GM23248 (cell line): ENCODE results near the gene PHKG1. TPM values are rescaled to one million over a fixed set of nuclear protein-coding genes. Genes with fewer than 3 reads are reported as not detected.
"Not testable (repeated sequence)": the region's sequence is repeated elsewhere in the genome, so short reads cannot be mapped to it uniquely, and the experiment has no call there.

Source experiments
- DNase-seq: peaks from one replicate; pipeline ENCODE4 v3.0.0-alpha.2; 2015
- H2AFZ ChIP-seq: fragments of 200-600 bp; sonication (generic); 2 replicates; pipeline ENCODE4 v1.6.1; 2016; ENCODE audit warnings: antibody characterized with exemption
- H3F3A ChIP-seq: fragments of 200-600 bp; sonication (generic); 2 replicates; pipeline ENCODE4 v1.6.1; 2016; ENCODE audit warnings: mild to moderate bottlenecking, antibody characterized with exemption, mixed run types; ENCODE audit not compliant: insufficient read depth
- H3K27ac ChIP-seq: fragments of 200-600 bp; sonication (generic); 2 replicates; pipeline ENCODE4 v1.5.1; 2016; ENCODE audit warnings: mild to moderate bottlenecking
- H3K27me3 ChIP-seq: fragments of 200-600 bp; sonication (generic); replicated peaks from 2 replicates; pipeline ENCODE4 v1.6.1; 2016; ENCODE audit warnings: mild to moderate bottlenecking; ENCODE audit not compliant: insufficient read depth
- H3K36me3 ChIP-seq: fragments of 200-600 bp; sonication (generic); 2 replicates; pipeline ENCODE4 v1.6.1; 2016; ENCODE audit warnings: low read depth, mild to moderate bottlenecking
- H3K4me1 ChIP-seq: fragments of 200-600 bp; sonication (generic); 2 replicates; pipeline ENCODE4 v1.6.1; 2016; ENCODE audit warnings: mild to moderate bottlenecking; ENCODE audit not compliant: insufficient read depth
- H3K4me2 ChIP-seq: fragments of 200-600 bp; sonication (generic); one replicate; pipeline ENCODE4 v1.6.1; 2016; ENCODE audit warnings: mild to moderate bottlenecking; ENCODE audit not compliant: unreplicated experiment
- H3K4me3 ChIP-seq: fragments of 200-600 bp; sonication (generic); 2 replicates; pipeline ENCODE4 v1.5.1; 2016; ENCODE audit warnings: mild to moderate bottlenecking
- H3K79me2 ChIP-seq: fragments of 200-600 bp; sonication (generic); 2 replicates; pipeline ENCODE4 v1.6.1; 2016; ENCODE audit warnings: mild to moderate bottlenecking; ENCODE audit not compliant: insufficient read depth
- H3K9ac ChIP-seq: fragments of 200-600 bp; sonication (generic); 2 replicates; pipeline ENCODE4 v1.6.1; 2016; ENCODE audit warnings: mild to moderate bottlenecking
- H3K9me2 ChIP-seq: fragments of 200-600 bp; sonication (generic); 2 replicates; pipeline ENCODE4 v1.6.1; 2016; ENCODE audit warnings: mixed run types, mild to moderate bottlenecking, moderate library complexity; ENCODE audit not compliant: insufficient read depth
- H3K9me3 ChIP-seq: fragments of 200-600 bp; sonication (generic); one replicate; pipeline ENCODE4 v1.6.1; 2017; ENCODE audit warnings: low read depth
- H4K20me1 ChIP-seq: fragments of 200-600 bp; sonication (generic); 2 replicates; pipeline ENCODE4 v1.6.0; 2016; ENCODE audit not compliant: insufficient read depth
- EZH2 ChIP-seq: fragments of 200-600 bp; sonication (generic); IDR thresholded peaks from 2 replicates; pipeline ENCODE4 v1.6.1; 2018; ENCODE audit warnings: antibody characterized with exemption, mild to moderate bottlenecking; ENCODE audit not compliant: insufficient read depth, poor library complexity, severe bottlenecking
- EZH2phosphoT487 ChIP-seq: fragments of 200-600 bp; sonication (generic); IDR thresholded peaks from 2 replicates; pipeline ENCODE4 v1.6.1; 2018; ENCODE audit warnings: antibody characterized with exemption, moderate library complexity, mild to moderate bottlenecking, low read depth; ENCODE audit not compliant: insufficient read depth
- WGBS, 2 experiments: methylation state at CpG; one replicate each; pipeline ENCODE4 v1.1.6; 2015 to 2017; ENCODE audit warnings: low lambda C conversion rate in 2 of 2, low coverage in 1 of 2; ENCODE audit errors: missing lambda C conversion rate in 2 of 2; 5-methylcytosine and 5-hydroxymethylcytosine counted together
- in situ Hi-C: fragments of 300-500 bp; cut with MboI; formaldehyde crosslinking; loops from 2 replicates; pipeline ENCODE4 v1.15.0; 2020
- polyA plus RNA-seq: library from polyadenylated mRNA; unstranded; fragments of >200 nt; fragmentation: Nextera tagmentation; extraction: Ambion mirVana; gene quantifications from 2 replicates; pipeline ENCODE4 v1.2.1, GENCODE V29; 2016
- total RNA-seq: library from RNA; depleted of rRNA; stranded (reverse); fragments of >200 nt; shearing (Covaris generic); gene quantifications from 2 replicates; pipeline ENCODE4 v1.2.3, GENCODE V29; 2014; rRNA removed

The PHKG1 gene
- total RNA-seq (0.32 and 1.3 TPM in 2 replicates), polyA plus RNA-seq (0.41 TPM in 1 of 2 replicates, not detected in the other)

- peaks cover 10% of the 10 kb centered on the region for H3F3A ChIP-seq
- no peaks in the 10 kb centered on the region for H4K20me1 ChIP-seq
- no peak within 1 kb of the TSS for H2AFZ ChIP-seq
- in situ Hi-C loops = no loop called here
- H3K4me3 ChIP-seq = peak within 1 kb of the TSS; percentile 39; the same call in 1 of the 2 replicates
- peak within 1 kb of the TSS; percentile 70 for H3K4me2 ChIP-seq
- 15 to 17% methylated on average over 19 of the region's 19 CpGs for WGBS, 2 experiments
- H3K27me3 ChIP-seq = no peaks in the 10 kb centered on the region
- peaks cover 19% of the 10 kb centered on the region for H3K4me1 ChIP-seq
- no peaks in the 10 kb centered on the region for H3K79me2 ChIP-seq
- H3K27ac ChIP-seq = peak within 1 kb of the TSS; percentile 37
- H3K36me3 ChIP-seq = no peaks in the 10 kb centered on the region
- H3K9me2 ChIP-seq = no peaks in the 10 kb centered on the region
- 0 out of 2 replicates have a peak within 1 kb of the TSS, but pooled peaks have one; percentile 9 for H3K9ac ChIP-seq
- no peaks in the 10 kb centered on the region for H3K9me3 ChIP-seq
- TF ChIP-seq EZH2 = no peak
- TF ChIP-seq EZH2phosphoT487 = no peak
- peak; percentile 92 for DNase-seq
Observed at GRCh38 chr7:56092789-56093531, at the start of gene PHKG1. TSS of gene PHKG1 (minus strand) at chr7:56092952. CDS start at chr7:56088941, 4,011 bp downstream.

- DNase-seq, H3K9ac ChIP-seq, H3K9me3 ChIP-seq, H3K4me1 ChIP-seq, H3K27ac ChIP-seq, H3K9me2 ChIP-seq, H3K4me2 ChIP-seq, H3K4me3 ChIP-seq, H3K27me3 ChIP-seq, H3K36me3 ChIP-seq, H3K79me2 ChIP-seq, H3F3A ChIP-seq, in situ Hi-C loops, H2AFZ ChIP-seq, H4K20me1 ChIP-seq: not testable (repeated sequence)
- 13 to 25% methylated on average over 2 of the region's 2 CpGs for WGBS, 2 experiments
Observed at GRCh38 chr7:56131062-56131461, 38.3 kb upstream of the PHKG1 start.

- no peaks in the 10 kb centered on the region for H3K9me2 ChIP-seq
- no peaks in the 10 kb centered on the region for H3F3A ChIP-seq
- no peak for DNase-seq
- no peaks in the 10 kb centered on the region for H3K4me1 ChIP-seq
- no peak overlapping the region for H3K4me2 ChIP-seq
- TF ChIP-seq EZH2phosphoT487 (no peak), EZH2 (no peak)
- H3K4me3 ChIP-seq = no peak overlapping the region
- H3K79me2 ChIP-seq = no peaks in the 10 kb centered on the region
- in situ Hi-C loops = no loop called here
- H3K9ac ChIP-seq = no peak overlapping the region
- H3K27ac ChIP-seq = no peak overlapping the region
- no peaks in the 10 kb centered on the region for H4K20me1 ChIP-seq
- no peak overlapping the region for H2AFZ ChIP-seq
- no peaks in the 10 kb centered on the region for H3K9me3 ChIP-seq
- WGBS, 2 experiments = 11 to 15% methylated on average over 7 of the region's 7 CpGs
- no peaks in the 10 kb centered on the region for H3K27me3 ChIP-seq
- H3K36me3 ChIP-seq = no peaks in the 10 kb centered on the region
Observed at GRCh38 chr7:56127241-56127975, 34.7 kb upstream of the PHKG1 start.

GRCh38 chr7:56125831-56126230 is 33.1 kb upstream of the PHKG1 start:
- H3K36me3 ChIP-seq = no peaks in the 10 kb centered on the region
- H3F3A ChIP-seq = no peaks in the 10 kb centered on the region
- H3K9me3 ChIP-seq = no peaks in the 10 kb centered on the region
- WGBS, 2 experiments = 51% methylated on average over 8 of the region's 8 CpGs
- H3K9me2 ChIP-seq = no peaks in the 10 kb centered on the region
- no peak overlapping the region for H3K4me2 ChIP-seq
- no peak overlapping the region for H2AFZ ChIP-seq
- H3K27ac ChIP-seq = no peak overlapping the region
- H3K9ac ChIP-seq = no peak overlapping the region
- no peaks in the 10 kb centered on the region for H4K20me1 ChIP-seq
- no peak overlapping the region for H3K4me3 ChIP-seq
- in situ Hi-C loops = no loop called here
- no peak for DNase-seq
- H3K27me3 ChIP-seq = no peaks in the 10 kb centered on the region
- no peaks in the 10 kb centered on the region for H3K79me2 ChIP-seq
- TF ChIP-seq EZH2phosphoT487 (no peak), EZH2 (no peak)
- H3K4me1 ChIP-seq = no peaks in the 10 kb centered on the region
